Fibroblast of mammary gland (primary cell): ENCODE data around the gene AOPEP.
"Not testable (repeated sequence)": the region's sequence is repeated elsewhere in the genome, so short reads cannot be mapped to it uniquely, and the experiment has no call there.

Source experiments
- DNase-seq: peaks from one replicate; pipeline ENCODE4 v3.0.0-alpha.2; 2010; ENCODE audit warnings: low read depth
- H3K4me3 ChIP-seq: 2 replicates; pipeline ENCODE4 v1.5.1; 2011; ENCODE audit warnings: low read depth, mild to moderate bottlenecking, low read length, moderate library complexity; ENCODE audit not compliant: control insufficient read depth
- TF ChIP-seq, protein P1 (sequence below): conservative IDR thresholded peaks from 2 replicates; pipeline ENCODE4 v1.5.1; 2011; ENCODE audit warnings: low read depth, low read length, inconsistent platforms; ENCODE audit not compliant: control insufficient read depth, insufficient read depth

AOPEP gene

DNA sequence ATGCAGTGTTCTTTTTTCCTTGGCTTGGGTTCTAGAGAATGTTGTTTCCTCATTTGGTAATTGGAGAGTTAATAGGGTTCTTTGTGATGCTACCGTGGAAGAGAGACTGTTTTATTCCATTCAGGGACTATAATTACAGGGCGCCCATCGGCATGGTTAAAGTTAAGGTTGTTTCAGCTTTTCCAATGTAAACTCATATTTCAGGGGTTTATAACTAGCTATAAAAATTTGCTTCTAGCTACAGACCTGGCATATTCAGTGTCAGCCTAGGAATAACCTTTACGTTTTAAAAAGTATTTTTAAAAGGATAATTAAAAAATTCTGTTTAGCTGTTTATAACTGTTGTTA lies 99.1 kb downstream of the AOPEP start:
- DNase-seq: no peak
- H3K4me3 ChIP-seq: no peak overlapping the region
- TF ChIP-seq, protein P1, sequence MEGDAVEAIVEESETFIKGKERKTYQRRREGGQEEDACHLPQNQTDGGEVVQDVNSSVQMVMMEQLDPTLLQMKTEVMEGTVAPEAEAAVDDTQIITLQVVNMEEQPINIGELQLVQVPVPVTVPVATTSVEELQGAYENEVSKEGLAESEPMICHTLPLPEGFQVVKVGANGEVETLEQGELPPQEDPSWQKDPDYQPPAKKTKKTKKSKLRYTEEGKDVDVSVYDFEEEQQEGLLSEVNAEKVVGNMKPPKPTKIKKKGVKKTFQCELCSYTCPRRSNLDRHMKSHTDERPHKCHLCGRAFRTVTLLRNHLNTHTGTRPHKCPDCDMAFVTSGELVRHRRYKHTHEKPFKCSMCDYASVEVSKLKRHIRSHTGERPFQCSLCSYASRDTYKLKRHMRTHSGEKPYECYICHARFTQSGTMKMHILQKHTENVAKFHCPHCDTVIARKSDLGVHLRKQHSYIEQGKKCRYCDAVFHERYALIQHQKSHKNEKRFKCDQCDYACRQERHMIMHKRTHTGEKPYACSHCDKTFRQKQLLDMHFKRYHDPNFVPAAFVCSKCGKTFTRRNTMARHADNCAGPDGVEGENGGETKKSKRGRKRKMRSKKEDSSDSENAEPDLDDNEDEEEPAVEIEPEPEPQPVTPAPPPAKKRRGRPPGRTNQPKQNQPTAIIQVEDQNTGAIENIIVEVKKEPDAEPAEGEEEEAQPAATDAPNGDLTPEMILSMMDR: no peak

DNA sequence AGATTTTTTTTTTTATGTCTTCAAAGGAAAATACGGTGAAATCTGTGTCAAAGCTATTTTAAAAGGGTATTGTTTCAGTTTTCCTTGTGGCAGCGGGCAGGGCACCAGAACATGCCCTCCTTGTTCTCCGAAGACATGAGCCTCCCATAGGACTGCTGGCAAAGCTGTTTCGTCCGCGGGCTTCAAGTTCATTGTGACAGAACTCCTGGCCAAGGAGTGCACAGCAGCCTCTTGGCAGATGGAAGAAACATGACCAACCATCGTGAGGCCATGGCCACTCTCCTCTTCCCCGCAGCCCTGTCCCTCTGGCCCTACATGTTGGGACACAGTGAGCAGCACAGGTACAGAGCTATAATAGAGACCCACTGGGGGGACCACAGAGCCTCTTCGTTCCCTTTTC lies 99.5 kb downstream of the AOPEP start:
- H3K4me3 ChIP-seq: no peak overlapping the region
- TF ChIP-seq, protein P1: no peak
- no peak for DNase-seq

DNA sequence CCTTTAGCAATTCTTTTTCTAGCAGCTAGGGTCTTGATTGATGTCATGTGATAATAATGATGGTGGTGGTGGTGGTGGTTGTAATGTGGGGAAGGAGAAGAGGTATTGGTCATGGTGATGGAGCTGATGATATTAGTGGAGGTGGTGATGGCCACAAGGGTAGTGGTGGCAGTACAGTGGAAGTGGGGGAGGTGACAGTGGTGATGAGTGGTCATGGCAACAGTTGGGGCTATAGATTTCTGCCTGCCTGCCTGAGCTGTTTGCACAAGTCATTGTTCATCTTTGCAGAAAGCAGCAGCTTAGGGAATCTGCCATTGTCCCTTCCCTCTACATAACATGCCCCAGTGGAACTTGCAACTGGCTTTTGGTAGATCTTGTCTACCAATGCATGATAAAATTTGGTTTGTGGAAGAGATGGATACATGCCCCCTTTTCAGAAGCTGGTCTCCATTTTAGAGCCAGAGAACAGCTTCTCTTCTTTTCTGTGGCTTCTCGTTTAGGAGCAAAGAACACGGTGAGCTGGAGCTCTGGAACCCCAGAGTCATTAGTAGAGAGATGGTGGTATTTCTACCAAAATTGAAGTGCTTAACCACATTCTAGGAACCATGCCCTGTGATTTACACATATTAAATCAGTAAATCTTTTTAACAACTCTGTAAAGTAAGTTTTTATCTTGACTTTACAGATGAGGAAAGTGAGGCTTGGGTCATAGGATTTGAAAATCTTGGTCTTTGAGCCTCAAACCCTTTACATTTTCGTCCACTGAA lies 100.3 kb downstream of the AOPEP start:
- no peak overlapping the region for H3K4me3 ChIP-seq
- TF ChIP-seq, protein P1: no peak
- DNase-seq: no peak

DNA sequence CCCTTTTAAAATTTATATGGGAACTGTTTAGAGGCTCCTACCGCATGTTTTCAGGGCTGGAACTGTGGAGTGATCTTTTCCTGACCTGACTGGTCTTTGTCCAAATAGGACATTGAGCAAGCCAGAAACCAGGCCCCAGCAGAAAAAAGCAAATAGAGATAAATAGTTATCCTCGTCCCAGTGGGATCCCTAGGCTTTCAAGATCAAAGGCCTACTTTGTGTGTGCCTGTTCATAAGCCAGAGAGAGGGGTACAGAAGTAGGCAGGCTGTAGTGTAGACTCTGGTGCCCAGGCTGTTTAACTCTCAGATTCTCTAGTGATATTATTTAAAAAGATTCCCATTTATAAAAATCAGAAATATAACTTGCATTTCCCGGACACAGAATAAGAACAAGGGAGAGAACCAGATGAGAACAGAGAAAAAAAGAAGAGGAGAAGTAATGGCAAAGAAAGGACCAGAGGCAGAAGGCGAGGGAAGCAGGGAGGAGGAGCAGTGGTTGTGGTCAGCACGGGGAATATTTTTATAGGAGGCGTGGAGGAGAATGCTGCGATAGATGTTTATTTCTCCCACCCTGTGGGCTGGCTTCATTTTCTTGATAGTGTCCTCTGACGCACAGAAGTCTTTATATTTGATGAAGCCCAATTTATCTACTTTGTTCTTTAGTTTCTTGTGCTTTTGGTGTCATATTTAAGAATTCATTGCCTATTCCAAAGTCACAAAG lies 101.2 kb downstream of the AOPEP start:
- H3K4me3 ChIP-seq: no peak overlapping the region
- TF ChIP-seq, protein P1: no peak
- DNase-seq: peak; percentile 74

DNA sequence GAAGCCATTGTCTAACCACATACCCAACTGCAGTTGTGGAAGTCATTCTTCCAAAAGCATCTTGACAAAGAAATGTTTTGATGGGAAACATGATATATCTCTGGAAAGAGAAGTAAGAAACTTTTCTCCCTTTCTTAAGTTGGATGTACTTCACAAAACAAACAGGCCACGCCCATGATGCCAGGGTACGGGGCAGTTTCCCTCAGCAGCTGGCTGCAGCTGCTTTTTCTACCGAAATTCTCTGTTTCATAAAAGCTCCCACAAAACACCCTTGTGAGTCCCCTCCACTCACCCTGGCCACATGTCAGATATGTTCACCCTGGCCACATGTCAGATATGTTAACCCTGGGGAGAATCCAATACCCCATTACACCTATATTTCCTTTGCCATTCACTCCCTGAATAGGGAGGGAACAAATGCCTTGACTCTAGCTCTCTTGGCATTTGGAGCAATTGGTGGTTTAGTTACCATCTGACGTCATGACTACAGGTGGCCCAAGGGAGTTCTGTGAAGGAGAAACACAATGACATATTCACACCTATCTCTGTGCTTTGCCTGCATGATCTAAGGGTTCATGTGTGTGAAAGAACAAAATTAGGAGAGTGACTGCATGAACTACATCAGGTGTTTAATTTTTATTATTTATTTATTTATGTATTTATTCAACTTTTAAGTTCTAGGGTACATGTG lies 103.0 kb downstream of the AOPEP start:
- TF ChIP-seq, protein P1: no peak
- DNase-seq: no peak
- no peak overlapping the region for H3K4me3 ChIP-seq

DNA sequence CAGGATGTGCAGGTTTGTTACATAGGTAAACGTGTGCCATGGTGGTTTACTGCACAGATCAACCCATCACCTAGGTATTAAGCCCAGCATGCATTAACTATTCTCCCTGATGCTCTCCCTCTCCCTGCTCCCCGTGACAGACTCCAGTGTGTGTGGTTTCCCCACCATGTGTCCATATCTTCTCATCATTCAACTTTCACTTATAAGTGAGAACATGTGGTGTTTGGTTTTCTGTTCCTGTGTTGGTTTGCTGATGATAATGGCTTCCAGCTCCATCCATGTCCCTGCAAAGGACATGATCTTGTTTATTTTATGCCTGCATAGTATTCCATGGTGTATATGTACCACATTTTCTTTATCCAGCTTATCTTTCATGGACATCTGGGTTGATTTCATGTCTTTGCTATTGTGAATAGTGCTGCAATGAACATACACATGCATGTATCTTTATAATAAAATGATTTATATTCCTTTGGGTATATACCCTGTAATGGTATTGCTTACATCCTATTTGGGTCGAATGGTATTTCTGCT lies 103.6 kb downstream of the AOPEP start:
- not testable (repeated sequence) for DNase-seq

DNA sequence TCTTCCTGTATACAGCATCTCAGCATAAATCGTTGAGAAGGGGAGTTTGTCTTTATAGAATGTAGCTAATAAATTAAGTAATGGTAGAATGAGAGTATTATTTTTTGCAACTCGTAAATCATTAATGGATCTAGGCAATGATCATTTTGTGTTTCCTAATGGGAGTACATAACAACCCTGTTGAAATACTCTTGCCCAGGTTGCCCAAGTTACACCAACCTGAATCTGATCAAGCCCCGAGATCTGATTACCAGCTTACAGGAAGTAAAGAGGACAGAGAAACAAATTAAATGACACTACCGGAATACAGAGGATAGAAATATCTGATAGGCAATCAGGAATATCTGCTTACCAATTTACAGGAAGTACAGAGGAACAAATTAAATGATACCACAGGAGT lies 107.3 kb downstream of the AOPEP start:
- no peak for DNase-seq
- TF ChIP-seq, protein P1: no peak
- H3K4me3 ChIP-seq: no peak overlapping the region

More for the DNA sequence above, 103.6 kb downstream of the AOPEP start:
- H3K4me3 ChIP-seq: not testable (repeated sequence)
